22Rv1 (cell line): ENCODE data around the gene BEND6.

Experiments used
- H3K27ac ChIP-seq: fragments of 450-650 bp; 2 replicates; pipeline ENCODE4 v1.5.1; 2017
- ZFX ChIP-seq: fragments of 450-650 bp; IDR thresholded peaks from 2 replicates; pipeline ENCODE4 v1.6.1; 2017; ENCODE audit warnings: antibody characterized with exemption, borderline replicate concordance
- TF ChIP-seq, protein P1 (sequence below): fragments of 450-650 bp; IDR thresholded peaks from 2 replicates; pipeline ENCODE4 v1.5.1; 2017; ENCODE audit warnings: mild to moderate bottlenecking

Gene BEND6

GRCh38 chr6:56930846-56931245 is 24.1 kb upstream of the BEND6 start:
- H3K27ac ChIP-seq, result no peak overlapping the region
- TF ChIP-seq ZFX, result no peak
- TF ChIP-seq, protein P1, sequence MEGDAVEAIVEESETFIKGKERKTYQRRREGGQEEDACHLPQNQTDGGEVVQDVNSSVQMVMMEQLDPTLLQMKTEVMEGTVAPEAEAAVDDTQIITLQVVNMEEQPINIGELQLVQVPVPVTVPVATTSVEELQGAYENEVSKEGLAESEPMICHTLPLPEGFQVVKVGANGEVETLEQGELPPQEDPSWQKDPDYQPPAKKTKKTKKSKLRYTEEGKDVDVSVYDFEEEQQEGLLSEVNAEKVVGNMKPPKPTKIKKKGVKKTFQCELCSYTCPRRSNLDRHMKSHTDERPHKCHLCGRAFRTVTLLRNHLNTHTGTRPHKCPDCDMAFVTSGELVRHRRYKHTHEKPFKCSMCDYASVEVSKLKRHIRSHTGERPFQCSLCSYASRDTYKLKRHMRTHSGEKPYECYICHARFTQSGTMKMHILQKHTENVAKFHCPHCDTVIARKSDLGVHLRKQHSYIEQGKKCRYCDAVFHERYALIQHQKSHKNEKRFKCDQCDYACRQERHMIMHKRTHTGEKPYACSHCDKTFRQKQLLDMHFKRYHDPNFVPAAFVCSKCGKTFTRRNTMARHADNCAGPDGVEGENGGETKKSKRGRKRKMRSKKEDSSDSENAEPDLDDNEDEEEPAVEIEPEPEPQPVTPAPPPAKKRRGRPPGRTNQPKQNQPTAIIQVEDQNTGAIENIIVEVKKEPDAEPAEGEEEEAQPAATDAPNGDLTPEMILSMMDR, result no peak

- no peak overlapping the region for H3K27ac ChIP-seq
- TF ChIP-seq ZFX, result no peak
- TF ChIP-seq, protein P1, result no peak
Measured at GRCh38 chr6:56932910-56933477, 21.9 kb upstream of the BEND6 start.

DNA sequence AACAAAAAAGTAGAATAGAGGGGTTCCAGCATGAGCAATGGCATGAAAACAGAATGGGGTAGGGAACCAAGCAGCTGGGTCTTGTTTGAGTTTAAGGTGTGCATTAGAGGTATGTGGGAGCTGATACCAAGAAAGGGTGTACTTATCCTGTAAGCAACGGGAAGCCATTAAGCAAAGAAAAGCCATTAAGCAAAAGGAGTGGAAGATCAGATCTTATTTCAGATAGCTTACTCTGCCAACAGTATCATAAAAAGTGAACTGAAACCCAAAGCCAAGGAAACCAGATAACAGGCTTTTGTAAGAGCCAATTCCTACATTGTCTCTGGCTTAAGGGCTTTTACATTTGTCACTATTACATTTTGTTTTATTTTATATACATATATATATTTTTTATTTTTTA is 21.3 kb upstream of the BEND6 start:
- H3K27ac ChIP-seq, result no peak overlapping the region
- TF ChIP-seq, protein P1, result no peak
- TF ChIP-seq ZFX, result no peak

DNA sequence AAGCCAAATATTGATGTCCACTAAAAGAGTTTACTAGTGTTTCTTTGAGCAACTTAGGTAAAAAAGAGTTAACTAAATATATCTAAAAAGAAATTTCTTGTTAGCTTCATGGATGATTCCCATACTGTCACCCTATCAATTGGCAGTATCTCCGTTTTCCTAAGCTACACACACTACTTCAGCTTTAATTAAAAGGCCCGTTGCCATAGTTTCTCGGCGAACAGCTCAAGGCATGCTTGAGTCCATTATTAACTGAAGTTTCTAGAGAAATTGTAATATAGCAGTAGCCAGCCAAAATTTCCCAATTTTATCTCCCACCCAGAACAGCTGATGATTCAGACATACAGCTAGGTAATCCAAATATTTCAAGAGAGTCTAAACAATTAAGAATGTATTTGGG is 20.0 kb upstream of the BEND6 start:
- no peak for TF ChIP-seq ZFX
- TF ChIP-seq, protein P1, result no peak
- H3K27ac ChIP-seq, result no peak overlapping the region

- TF ChIP-seq, protein P1, result no peak
- no peak for TF ChIP-seq ZFX
- no peak overlapping the region for H3K27ac ChIP-seq
Measured at GRCh38 chr6:56936466-56936865, 18.4 kb upstream of the BEND6 start.

- TF ChIP-seq, protein P1, result no peak
- TF ChIP-seq ZFX, result no peak
Measured at GRCh38 chr6:56938649-56939191, 16.2 kb upstream of the BEND6 start.

GRCh38 chr6:56940463-56940862 is 14.4 kb upstream of the BEND6 start:
- TF ChIP-seq, protein P1, result no peak
- TF ChIP-seq ZFX, result no peak
- H3K27ac ChIP-seq, result no peak overlapping the region

More at GRCh38 chr6:56938649-56939191, 16.2 kb upstream of the BEND6 start:
- no peak overlapping the region for H3K27ac ChIP-seq
